PFSK-1 (cell line): ENCODE measurements around the gene ZNF213.

Source experiments
- FOXP2 ChIP-seq: optimal IDR thresholded peaks from 2 replicates; pipeline ENCODE3; 2011; ENCODE audit warnings: borderline replicate concordance, control low read depth, inconsistent platforms; ENCODE audit not compliant: insufficient read depth; ENCODE audit errors: extremely low read length, extremely low read depth
- POLR2AphosphoS5 ChIP-seq: IDR thresholded peaks from 2 replicates; pipeline ENCODE4 v1.6.1; 2012; ENCODE audit warnings: low read depth, mild to moderate bottlenecking, control low read depth, low read length, moderate library complexity
- REST ChIP-seq, 2 experiments: IDR thresholded peaks; 2 replicates each; pipeline versions ENCODE4 v1.6.1 to v1.8.0; 2011 to 2012; ENCODE audit warnings: low read depth in 2 of 2, low read length in 2 of 2, control low read depth in 1 of 2, inconsistent platforms in 1 of 2, mild to moderate bottlenecking in 1 of 2, moderate library complexity in 1 of 2; ENCODE audit not compliant: insufficient read depth in 1 of 2
- SIN3A ChIP-seq: IDR thresholded peaks from 2 replicates; pipeline ENCODE4 v1.6.1; 2012; ENCODE audit warnings: mild to moderate bottlenecking, low read length, moderate library complexity, borderline replicate concordance; ENCODE audit not compliant: insufficient read depth
- TAF1 ChIP-seq: IDR thresholded peaks from 2 replicates; pipeline ENCODE4 v1.6.1; 2012; ENCODE audit warnings: low read length, control low read depth, borderline replicate concordance; ENCODE audit not compliant: insufficient read depth

ZNF213 gene

GRCh38 chr16:3122926-3123570 lies 11.8 kb upstream of the ZNF213 start:
- no peak for TF ChIP-seq TAF1
- TF ChIP-seq FOXP2: no peak
- TF ChIP-seq POLR2AphosphoS5: no peak
- TF ChIP-seq REST (IDR thresholded peaks at IDR 0.05; ENCODE audit: insufficient read depth in 1 of 2, low read depth in 2 of 2, low read length in 2 of 2): no peak
- no peak for TF ChIP-seq SIN3A

DNA sequence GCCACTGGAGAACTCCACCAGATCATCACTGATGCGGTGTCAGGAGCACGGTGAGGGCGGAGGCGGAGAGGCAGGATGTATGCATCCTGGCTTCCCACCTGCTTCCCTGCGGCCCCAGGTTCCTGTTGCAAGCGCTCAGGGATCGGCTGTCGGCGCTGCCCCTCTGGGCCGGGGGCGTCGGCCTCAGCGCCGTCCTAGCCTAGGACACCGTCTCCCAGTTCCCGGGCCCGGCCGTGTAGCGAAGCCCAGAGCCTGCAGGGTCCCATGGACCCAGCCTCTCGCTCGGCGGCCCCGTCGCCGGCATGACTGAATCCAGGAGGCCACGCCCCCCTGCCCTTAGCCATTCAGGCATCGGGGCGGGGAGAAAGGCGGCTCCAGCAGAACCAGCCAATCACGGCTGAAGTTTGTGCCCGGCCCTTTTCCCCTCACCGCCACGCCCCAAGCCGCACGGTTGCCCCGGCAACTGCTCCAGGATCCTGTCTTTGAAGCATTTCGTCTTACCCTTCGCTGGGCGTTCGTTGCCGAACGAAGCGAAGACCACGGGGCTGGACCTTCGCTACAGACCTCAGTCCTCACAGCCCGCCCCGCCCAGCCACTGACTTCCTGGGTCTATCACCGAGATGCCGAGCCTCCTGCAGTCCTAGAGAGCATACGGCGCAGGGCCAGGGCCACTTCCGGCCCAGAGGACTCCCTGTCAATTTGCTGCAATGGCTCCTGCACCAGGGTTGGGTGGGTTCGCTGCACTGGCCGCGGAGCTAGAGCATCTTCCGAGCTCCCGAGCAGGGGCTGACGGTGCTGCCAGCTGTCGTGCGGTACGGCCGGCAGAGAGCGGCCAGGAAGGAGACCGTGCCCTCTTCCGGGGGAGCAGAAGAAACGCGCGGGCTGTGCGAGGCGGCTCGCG lies 10.6 kb upstream of the ZNF213 start:
- TF ChIP-seq FOXP2 (peak; percentile 35), REST (IDR thresholded peaks at IDR 0.05; ENCODE audit: insufficient read depth in 1 of 2, low read depth in 2 of 2, low read length in 2 of 2) (no peak), TAF1 (peak; percentile 44; the same call in 1 of the 2 replicates), POLR2AphosphoS5 (no peak; the same call in 1 of the 2 replicates), SIN3A (no peak; the same call in 1 of the 2 replicates)

DNA sequence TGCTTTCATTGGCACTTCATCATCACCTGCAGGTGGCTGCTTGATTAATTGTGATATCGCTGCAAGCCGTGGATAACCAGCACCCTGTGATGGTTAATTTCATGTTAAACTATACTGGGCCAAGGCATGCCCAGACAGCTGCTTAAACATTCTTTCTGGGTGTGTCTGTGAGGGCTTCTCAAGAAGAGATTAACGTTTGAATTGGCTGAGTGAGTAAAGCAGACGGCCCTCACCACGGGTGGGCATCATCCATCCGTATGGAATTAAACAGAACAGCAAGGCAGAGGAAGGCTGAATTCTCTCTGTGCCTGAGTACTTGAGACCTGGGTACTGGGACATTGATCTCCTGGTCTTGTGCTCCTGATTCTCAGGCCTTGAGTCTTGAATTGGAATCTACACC lies 7.1 kb upstream of the ZNF213 start:
- TF ChIP-seq TAF1: no peak
- no peak for TF ChIP-seq FOXP2
- TF ChIP-seq REST (IDR thresholded peaks at IDR 0.05; ENCODE audit: insufficient read depth in 1 of 2, low read depth in 2 of 2, low read length in 2 of 2): no peak
- TF ChIP-seq SIN3A: no peak
- TF ChIP-seq POLR2AphosphoS5: no peak

- TF ChIP-seq REST (IDR thresholded peaks at IDR 0.05; ENCODE audit: insufficient read depth in 1 of 2, low read depth in 2 of 2, low read length in 2 of 2) (no peak), POLR2AphosphoS5 (peak; percentile 72)
These were observed 5.4 kb upstream of the ZNF213 start for GRCh38 chr16:3129137-3130131.
